Panc1 (cell line): ENCODE measurements around the gene MMP28. TPM values are rescaled to one million over a fixed set of nuclear protein-coding genes. Genes with fewer than 3 reads are reported as not detected.

Experiments used
- ATAC-seq: fragments of 200-7000 bp; cut with Tn5 transposase; 2 replicates; pipeline ENCODE4 v1.9.1; 2020; ENCODE audit warnings: mild to moderate bottlenecking, moderate library complexity
- BruUV-seq: library from RNA; stranded (reverse); fragments of 400-500 nt; replicated peaks from 2 replicates; lab custom pipeline; 2021; lab: Mats Ljungman, UMichigan
- CTCF ChIA-PET: fragments of 300-600 bp; sonication (Branson Sonifier 250); formaldehyde crosslinking; loops from one replicate; lab custom pipeline; 2022; ENCODE audit warnings: antibody characterized with exemption; lab: Charles Lee
- POLR2A ChIA-PET: fragments of 300-600 bp; sonication (Branson Sonifier 250); formaldehyde crosslinking; loops from one replicate; lab custom pipeline; 2022; ENCODE audit warnings: antibody characterized with exemption; lab: Charles Lee
- DNase-seq: peaks from one replicate; pipeline ENCODE4 v3.0.0-alpha.2; 2010; ENCODE audit warnings: low read depth, low spot score
- H3K27ac ChIP-seq: 2 replicates; pipeline ENCODE4 v1.5.1; 2011; ENCODE audit warnings: mild to moderate bottlenecking, low read length, inconsistent platforms
- H3K27me3 ChIP-seq: fragments of 200-500 bp; sonication (Bioruptor generic); 2 replicates; pipeline ENCODE4 v1.6.0; 2014; ENCODE audit warnings: low read length, inconsistent platforms; ENCODE audit not compliant: control insufficient read depth, insufficient read depth
- H3K36me3 ChIP-seq: fragments of 200-500 bp; sonication (Bioruptor generic); 2 replicates; pipeline ENCODE4 v1.5.1; 2014; ENCODE audit warnings: inconsistent platforms, mild to moderate bottlenecking, low read length, moderate library complexity; ENCODE audit not compliant: control insufficient read depth, insufficient read depth
- H3K4me1 ChIP-seq: 2 replicates; pipeline ENCODE4 v1.5.1; 2011; ENCODE audit warnings: inconsistent platforms, mild to moderate bottlenecking, low read length, moderate library complexity; ENCODE audit not compliant: control insufficient read depth, insufficient read depth
- H3K4me3 ChIP-seq, 2 experiments: 2 replicates each; pipeline ENCODE4 v1.5.1; 2011 to 2012; ENCODE audit warnings: low read depth in 2 of 2, low read length in 2 of 2, mild to moderate bottlenecking in 2 of 2, inconsistent platforms in 1 of 2, moderate library complexity in 1 of 2
- H3K9me3 ChIP-seq: fragments of 200-500 bp; sonication (Bioruptor generic); 2 replicates; pipeline ENCODE4 v1.5.1; 2014; ENCODE audit warnings: low read depth, mild to moderate bottlenecking, inconsistent platforms, low read length, moderate library complexity; ENCODE audit not compliant: control insufficient read depth, insufficient read depth
- CTCF ChIP-seq: fragments of 450-650 bp; IDR thresholded peaks from 2 replicates; pipeline ENCODE4 v1.5.1; 2017; ENCODE audit warnings: mild to moderate bottlenecking
- POLR2AphosphoS5 ChIP-seq: IDR thresholded peaks from 2 replicates; pipeline ENCODE4 v1.6.1; 2012; ENCODE audit warnings: mild to moderate bottlenecking, low read depth, low read length, moderate library complexity
- REST ChIP-seq, 2 experiments: IDR thresholded peaks; 2 replicates each; pipeline ENCODE4 v1.6.1; 2011 to 2012; ENCODE audit warnings: low read depth in 2 of 2, control low read depth in 1 of 2, low read length in 1 of 2, mild to moderate bottlenecking in 1 of 2, moderate library complexity in 1 of 2; ENCODE audit not compliant: insufficient read depth in 1 of 2
- SIN3A ChIP-seq: IDR thresholded peaks from 2 replicates; pipeline ENCODE4 v1.6.1; 2012; ENCODE audit warnings: low read depth, mild to moderate bottlenecking, low read length, moderate library complexity, borderline replicate concordance; ENCODE audit not compliant: insufficient read depth
- TCF7L2 ChIP-seq: IDR thresholded peaks from 2 replicates; pipeline ENCODE4 v1.6.1; 2011; ENCODE audit warnings: mild to moderate bottlenecking, low read depth, low read length, inconsistent platforms
- in situ Hi-C: cut with HindIII; loops from 2 replicates; pipeline ENCODE4 v1.10.0; 2016; ENCODE audit warnings: low sequenced_read_pairs, low pct_unique_long_range_greater_than_20kb
- intact Hi-C: fragments of 100-400 bp; cut with micrococcal nuclease; formaldehyde crosslinking; loops from one replicate; pipeline ENCODE4 v1.10.0; 2022; ENCODE audit not compliant: unreplicated experiment
- total RNA-seq: library from RNA; stranded (reverse); gene quantifications from one replicate; pipeline ENCODE4 v1.2.1, GENCODE V29; 2021; ENCODE audit not compliant: unreplicated experiment

Gene MMP28
- total RNA-seq, 1 experiment from 2014 or later = 1.6 TPM

DNA sequence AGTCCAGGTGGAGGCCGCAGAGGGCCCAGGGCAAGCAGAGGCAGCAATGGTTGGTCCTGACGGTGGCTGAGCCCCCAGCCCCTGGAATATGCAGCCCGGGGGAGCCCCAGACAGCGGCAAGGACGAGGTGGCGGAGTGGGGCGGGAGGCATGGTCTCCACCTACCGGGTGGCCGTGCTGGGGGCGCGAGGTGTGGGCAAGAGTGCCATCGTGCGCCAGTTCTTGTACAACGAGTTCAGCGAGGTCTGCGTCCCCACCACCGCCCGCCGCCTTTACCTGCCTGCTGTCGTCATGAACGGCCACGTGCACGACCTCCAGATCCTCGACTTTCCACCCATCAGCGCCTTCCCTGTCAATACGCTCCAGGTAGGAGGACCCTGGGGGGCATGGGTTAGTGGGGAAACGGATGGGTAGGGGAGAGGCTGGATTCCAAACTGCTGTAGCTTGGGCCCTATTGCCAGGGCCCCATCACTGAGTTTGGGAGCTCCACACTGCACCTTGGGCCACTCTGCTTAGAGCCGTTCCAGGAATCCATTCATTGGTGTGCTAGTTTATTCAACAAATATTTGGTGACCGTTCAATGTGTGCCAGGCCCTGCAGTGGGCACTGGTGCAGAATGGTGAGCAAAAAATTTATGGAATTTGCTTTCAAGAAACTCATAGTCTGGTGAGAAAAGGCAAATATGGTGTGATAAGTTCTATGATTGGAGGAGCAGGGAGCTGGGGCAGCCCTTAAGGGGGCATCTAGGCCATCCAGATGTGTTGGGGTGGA lies 60.2 kb downstream of the MMP28 start:
- no peak for DNase-seq
- Histone ChIP-seq H3K4me1 (peaks cover 7% of the 10 kb centered on the region; the same call in 1 of the 2 replicates), H3K36me3 (no peaks in the 10 kb centered on the region), H3K27me3 (no peaks in the 10 kb centered on the region), H3K27ac (no peak overlapping the region), H3K4me3 (no peak overlapping the region), H3K9me3 (no peaks in the 10 kb centered on the region)
- in situ Hi-C loops (no loop called here), intact Hi-C loops (no loop called here)
- POLR2A ChIA-PET = no interaction called here
- TF ChIP-seq TCF7L2 (no peak), CTCF (no peak), REST (IDR thresholded peaks at IDR 0.05; ENCODE audit: insufficient read depth in 1 of 2, low read depth in 2 of 2, low read length in 1 of 2) (no peak), SIN3A (no peak), POLR2AphosphoS5 (no peak)
- CTCF ChIA-PET = interaction anchor here (0.6 kb wide), 1 partner anchor 81 kb away, joined by 3 read pairs; no protein-coding TSS in a partner anchor
- no TSS peak for BruUV-seq
- ATAC-seq = no peak

DNA sequence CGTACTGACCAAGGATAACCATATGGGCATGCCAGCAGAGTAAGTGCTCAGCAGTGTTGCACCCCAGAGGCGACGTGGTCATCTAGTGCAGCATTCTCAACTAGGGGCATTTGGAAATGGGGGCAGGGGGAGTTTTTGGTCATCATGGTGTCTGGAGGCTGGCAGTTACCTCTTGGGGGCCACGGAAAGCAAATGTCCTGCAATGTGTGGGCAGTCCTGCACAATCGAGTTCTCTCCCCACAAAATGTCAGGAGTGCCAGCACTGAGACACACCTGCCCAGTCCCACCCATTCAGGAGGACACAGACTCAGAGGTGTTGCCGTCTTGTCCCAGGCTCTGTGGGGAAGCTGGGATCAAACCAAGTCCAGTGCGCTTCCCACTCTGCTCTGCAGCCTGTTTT lies 61.0 kb downstream of the MMP28 start:
- H3K36me3 ChIP-seq = no peaks in the 10 kb centered on the region
- H3K4me1 ChIP-seq = peaks cover 7% of the 10 kb centered on the region; the same call in 1 of the 2 replicates
- intact Hi-C loops = no loop called here
- no peaks in the 10 kb centered on the region for H3K27me3 ChIP-seq
- ChIA-PET POLR2A (no interaction called here), CTCF (no interaction called here)
- H3K27ac ChIP-seq = no peak overlapping the region
- H3K4me3 ChIP-seq = no peak overlapping the region
- no peaks in the 10 kb centered on the region for H3K9me3 ChIP-seq
- ATAC-seq (no peak), DNase-seq (no peak)
- no TSS peak for BruUV-seq
- in situ Hi-C loops = no loop called here
- TF ChIP-seq CTCF (no peak), REST (IDR thresholded peaks at IDR 0.05; ENCODE audit: insufficient read depth in 1 of 2, low read depth in 2 of 2, low read length in 1 of 2) (no peak), SIN3A (no peak), POLR2AphosphoS5 (no peak), TCF7L2 (no peak)
